HG03159 (cell line): ENCODE measurements around the gene CEPT1.
"Not testable (repeated sequence)": the region's sequence is repeated elsewhere in the genome, so short reads cannot be mapped to it uniquely, and the experiment has no call there.

ENCODE experiments used
- ATAC-seq: cut with Tn5 transposase; IDR thresholded peaks from one replicate; pipeline ENCODE4 v1.9.1; 2021; ENCODE audit warnings: mild to moderate bottlenecking, moderate library complexity; ENCODE audit not compliant: unreplicated experiment

Gene CEPT1

DNA sequence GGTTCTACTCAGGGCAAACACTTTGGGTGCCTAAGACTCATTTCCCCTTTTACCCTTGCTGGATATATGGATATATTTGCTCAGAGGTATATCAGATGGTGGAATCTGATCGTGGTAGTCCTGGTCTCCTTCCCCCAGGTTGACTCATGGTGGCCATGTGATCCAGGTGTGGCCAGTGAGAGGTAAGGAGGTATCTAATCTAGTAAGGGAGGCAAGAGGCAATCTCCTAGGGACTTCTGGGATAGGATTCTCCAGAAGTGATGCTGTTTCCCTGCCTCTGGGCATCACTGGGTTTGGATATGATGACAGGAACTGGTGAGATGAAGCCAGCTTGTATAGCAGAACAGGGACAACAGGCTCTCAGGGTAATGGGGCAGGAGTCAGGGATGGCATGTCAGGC, 68.9 kb downstream of the CEPT1 start:
- no peak for ATAC-seq

DNA sequence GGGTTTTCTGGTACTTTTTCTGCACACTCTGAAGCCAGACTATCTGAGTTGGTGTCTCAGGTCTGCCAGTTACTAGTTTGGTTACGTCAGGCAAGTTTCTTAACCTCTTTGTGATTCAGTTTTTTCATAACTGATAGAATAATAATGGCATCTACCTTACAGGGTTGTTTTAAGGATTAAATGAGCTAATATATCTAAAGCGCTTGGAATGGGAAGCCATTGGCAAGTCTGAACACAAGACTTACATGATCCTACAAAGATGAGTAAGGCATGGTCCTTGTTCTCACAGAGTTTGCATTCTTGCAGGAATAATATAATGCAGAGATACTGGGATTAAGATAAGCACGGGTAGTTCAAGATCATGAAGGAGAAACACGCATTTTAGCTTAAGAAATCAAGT, 69.6 kb downstream of the CEPT1 start:
- ATAC-seq = no peak

DNA sequence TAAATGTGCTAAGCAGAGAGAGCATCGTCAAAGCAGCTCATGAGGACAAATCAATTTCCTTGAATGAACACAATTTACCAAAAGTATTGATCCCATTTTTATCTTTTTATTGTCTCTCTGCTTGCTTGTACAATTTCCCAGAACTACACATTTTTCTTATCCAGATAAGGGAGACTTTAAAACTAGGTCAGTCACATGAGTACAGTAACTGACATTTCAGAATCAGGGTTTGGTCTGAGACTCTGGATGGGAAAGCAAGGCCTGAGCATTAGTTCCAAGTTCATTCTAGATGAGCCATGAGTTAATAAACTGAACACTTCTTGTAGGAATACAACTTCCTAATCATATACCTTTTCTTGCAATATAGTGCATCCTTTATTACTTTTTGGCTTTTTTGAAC, 71.9 kb downstream of the CEPT1 start:
- ATAC-seq = no peak

DNA sequence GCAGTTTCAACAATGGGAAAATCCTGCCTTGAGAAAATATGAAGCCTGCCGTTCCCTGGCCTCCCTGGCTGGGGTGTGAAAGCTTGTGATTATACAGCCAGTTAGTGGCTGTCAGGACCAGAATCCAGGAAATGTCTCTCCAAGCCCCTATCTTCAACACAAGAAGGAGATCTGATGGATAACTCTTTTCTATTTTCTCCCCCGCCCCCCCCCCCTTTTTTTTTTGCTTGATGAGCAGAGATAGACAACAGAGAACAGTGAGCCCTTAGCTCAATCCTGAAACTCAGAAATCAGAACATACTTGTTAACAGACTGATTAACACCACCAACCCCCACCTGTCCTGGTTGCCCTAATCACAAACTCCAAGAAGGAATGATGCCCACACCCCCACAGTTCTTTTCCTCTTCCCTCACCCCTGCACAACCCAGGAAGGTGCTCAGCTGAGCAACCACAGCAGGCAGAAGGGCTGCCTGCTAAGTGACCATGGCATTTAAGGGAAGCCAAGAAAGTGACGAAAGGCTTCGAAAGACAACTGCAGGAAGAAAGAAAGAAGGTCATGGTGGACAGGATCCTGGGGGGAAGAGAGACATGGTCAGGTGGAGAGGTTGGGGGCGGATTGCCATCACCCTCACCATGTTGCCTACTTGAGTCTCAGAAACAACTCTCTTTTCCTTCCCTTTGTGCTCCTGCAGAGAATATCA, 72.8 kb downstream of the CEPT1 start:
- no peak for ATAC-seq

DNA sequence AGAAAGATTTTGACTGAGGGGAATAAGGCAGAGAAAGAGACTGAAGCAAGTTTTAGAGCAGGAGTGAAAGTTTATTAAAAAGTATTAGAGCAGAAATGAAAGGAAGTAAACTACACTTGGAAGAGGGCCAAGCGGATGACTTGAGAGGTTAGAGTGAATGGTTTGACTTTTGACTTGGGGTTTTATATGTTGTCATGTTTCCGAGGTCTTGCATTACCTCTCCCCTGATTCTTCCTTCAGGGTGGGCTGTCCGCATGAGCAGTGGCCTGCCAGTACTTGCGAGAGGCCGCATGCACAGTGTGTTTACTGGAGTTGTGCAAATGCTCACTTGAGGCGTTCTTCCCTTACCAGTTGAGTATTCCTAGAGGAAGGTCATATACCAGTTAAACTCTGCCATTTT, 73.4 kb downstream of the CEPT1 start:
- no peak for ATAC-seq

DNA sequence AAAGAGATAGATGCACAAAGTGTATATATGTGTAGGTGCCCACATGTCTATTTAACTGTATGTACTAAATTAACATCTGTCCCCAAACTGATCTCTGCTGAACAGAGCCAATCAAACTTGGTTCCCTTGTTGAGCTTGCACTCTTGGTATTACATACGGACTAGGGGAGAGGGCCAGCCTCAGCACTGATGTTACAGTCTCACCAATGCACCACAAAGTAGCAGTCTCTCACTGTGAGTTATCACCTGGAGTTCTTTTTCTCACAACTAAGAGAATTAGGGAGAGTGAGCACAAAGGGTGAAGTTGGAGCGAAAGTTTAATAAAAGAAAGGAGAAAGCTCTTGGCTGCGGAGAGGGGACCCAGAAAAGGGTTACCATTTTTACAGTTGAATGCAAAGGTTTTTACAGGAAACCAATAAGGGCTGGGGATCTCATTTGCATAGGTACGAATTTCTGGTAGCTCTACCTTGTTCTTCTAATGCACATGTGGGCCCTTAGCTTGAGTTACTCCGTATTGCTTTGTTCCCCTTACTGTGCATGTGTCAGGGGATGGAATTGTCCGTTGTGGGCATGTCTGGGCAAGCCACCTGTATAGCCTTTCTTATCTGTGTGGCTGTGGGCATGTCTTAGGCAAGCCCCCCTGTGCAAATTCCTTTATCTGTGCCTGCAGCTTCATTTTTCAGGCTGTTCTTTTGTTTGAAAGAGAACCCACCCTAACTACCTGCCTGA, 74.2 kb downstream of the CEPT1 start:
- no peak for ATAC-seq

DNA sequence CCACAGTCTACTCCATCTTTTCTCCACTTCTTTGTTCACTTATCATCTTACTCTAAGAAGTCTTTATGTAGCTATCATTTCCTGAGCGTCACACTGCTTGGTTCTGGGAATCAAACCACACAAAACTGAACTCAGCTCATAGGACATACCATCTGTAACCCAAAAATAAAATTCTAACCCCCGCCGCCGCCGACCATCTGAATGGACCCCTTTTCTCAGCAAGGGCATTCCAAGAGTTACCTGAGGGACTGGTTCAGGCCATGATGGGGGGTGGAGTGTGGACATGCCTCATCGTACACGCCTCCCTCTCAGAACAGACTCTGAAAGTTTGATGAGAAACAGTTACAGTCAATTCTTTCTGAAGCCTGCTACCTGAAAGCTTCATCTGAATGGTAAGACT, 74.9 kb downstream of the CEPT1 start:
- no peak for ATAC-seq

DNA sequence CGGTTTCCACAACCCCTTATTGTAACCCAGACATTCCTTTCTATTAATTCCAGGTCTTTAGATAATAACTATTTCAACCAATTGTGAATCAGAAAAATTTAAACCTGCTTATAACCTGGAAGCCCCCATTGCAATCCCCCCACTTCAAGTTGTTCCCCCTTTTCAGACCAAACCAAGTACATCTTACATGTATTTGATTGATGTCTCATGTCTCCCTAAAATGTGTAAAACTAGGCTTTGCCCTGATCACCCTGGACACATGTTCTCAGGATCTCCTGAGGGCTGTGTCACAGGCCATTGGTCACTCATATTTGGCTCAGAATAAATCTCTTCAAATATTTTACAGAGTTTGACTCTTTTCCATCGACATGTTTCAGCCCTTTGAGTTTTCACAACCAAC, 75.3 kb downstream of the CEPT1 start:
- ATAC-seq = not testable (repeated sequence)

DNA sequence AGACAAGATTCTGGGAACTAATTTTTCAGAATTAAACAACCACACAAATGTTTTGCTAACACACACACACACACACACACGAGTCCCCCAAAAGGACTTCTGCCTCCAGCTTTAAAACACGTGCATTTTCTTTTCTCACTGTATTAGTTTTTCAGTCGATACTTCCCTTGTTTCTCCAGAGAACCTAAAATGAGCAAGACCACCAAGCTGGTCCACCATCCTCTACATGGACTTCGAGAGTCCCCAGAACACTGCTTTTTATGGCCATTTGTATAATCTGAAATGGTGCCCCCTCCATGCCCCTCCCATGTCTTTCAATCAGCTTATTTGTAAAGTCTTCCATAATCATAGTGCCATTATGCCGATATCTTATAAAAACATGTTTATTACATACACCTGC, 76.7 kb downstream of the CEPT1 start:
- no peak for ATAC-seq

DNA sequence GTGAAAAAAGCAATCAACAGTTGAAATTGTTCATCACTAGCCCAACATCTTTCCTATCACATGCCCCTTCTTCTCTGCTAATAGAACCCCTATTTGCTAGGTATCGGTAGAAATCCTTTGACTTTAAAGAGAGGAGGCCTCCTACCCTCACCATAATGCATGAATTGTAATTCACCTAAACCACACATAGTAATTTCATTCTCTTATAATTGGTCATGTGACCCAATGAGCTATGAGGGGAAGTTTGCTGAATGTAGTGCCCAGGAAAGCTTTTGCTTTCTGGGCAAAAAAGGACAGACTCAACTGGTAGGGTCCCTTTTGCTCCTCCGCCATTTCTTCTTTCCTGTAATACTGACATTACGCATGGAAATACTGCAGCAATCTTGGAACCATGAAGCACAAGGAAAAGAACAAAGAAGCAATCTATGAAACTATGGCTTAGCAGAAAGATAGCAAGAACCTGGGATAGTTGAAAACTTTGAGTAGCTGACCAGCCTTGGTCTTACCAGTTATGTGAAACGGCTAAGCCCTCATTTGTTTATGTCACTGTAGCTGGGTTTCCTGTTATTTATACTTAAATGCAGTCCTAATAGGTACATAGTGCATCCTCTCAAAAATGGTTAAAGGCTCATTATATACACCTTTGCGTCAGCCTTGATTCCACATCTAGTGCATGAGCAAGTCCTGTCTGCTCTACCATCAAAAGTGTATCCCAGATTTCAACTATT, 77.3 kb downstream of the CEPT1 start:
- no peak for ATAC-seq

DNA sequence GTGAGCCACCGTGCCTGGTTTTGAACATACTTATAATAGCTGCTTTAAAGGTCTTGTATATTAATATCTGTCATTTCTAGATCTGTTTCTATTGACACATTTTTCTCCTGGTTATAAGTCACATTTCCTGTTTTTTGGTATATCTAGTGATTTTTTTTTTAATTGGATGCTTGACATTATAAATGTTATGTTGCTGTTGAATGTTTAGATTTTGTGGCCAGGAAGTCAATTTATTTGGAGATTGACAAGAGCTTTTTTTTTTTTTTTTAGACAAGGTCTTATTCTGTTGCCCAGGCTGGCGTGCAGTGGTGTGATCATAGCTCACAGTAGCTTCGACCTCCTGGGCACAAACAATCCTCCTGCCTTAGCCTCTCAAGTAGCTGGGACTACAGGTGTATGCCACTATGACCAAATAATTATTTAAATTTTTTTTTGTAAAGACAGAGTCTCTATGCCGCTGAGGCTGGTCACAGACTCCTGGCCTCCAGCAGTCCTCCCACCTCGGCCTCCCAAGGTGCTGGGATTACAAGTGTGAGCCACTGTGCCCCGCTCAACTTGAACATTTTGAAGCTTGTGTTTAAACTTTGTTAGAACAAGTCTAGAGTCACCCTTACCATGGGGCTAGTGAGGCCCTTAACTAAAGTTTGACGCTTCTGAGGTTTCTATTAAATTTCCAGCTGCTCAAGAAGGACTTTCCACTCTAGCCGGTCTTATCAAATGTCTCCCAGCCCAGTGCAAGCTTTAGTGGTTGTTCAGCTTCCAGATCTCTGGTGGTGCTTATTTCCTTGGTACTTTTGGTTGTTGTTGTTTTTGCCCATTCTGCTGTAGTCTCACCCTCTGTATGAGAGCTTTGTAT, 78.9 kb downstream of the CEPT1 start:
- ATAC-seq = no peak

DNA sequence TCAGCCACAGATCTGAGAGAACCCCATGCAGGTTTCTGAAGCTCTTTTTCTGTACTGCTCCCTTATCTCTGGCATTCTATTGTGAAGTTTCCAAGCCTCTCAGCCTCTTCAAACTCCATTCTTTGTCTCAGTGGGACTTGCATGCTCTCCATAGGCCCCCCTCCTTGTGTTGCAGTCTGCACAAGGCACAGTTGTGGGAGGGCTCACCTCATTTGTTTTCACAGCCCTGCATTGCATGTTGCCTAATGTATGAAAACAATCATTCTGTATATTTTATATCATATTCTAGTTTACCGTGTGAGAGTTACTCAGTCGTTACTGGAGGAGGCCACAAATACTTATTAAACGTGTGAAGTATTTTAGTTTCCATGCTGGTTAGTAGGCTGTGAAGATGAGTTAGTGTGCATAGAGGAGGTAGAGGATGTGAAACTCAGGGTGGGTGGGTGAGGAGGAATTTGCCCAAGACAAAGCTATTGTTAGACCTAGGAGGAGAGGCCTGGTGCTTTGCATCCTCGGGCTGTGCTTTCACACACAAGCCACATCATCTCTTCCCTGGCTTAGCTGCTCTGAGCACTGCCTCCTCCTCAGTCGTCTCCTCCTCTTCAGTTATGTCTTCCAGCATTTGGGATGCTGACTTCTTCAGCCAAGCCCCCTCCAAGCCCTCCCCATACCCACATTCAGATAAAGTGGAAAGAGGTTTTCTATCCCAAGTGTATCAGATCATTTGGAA, 79.7 kb downstream of the CEPT1 start:
- peak; percentile 23 for ATAC-seq

DNA sequence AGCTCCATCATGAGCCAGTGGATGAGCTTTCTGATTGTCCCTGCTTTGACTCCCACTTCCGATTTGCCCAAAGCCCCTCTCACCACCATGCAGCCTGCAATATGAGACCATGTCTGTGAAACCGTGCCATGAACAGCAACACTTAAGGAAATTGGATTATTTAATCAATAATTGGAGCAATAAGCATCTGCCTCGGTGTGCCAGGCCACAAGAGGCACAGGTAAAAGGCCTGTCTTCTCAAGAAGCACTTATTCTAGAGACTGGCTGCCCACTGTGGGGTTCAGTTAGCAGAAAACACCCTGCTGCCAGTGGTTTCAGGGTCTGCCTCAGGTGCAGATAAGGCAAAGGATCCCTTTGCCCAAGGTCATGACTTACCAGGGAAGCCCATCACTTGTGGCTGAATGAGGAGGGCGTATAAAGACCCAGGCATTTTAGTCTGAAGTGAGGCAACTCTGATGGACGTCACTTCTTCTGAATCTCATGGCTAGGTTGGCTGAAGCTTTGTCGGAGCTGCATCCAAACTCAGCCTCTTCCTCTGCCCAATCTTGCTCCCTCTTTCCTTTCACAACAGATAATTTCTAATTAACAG, 80.4 kb downstream of the CEPT1 start:
- no peak for ATAC-seq

DNA sequence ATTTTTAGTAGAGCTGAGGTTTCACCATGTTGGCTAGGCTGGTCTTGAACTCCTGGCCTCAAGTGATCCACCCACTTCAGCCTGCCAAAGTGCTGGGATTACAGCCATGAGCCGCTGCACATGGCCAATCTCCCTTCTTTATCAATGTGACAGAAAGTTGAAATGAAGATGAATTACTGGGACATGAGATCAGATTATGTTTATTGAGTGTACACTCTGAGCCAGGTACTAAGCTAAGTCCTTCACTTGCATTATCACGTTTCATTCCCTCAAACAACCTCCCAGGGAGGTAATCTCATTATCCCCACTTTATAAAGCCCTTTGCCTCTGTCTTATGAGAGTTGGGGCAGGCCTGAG, 81.2 kb downstream of the CEPT1 start:
- no peak for ATAC-seq

DNA sequence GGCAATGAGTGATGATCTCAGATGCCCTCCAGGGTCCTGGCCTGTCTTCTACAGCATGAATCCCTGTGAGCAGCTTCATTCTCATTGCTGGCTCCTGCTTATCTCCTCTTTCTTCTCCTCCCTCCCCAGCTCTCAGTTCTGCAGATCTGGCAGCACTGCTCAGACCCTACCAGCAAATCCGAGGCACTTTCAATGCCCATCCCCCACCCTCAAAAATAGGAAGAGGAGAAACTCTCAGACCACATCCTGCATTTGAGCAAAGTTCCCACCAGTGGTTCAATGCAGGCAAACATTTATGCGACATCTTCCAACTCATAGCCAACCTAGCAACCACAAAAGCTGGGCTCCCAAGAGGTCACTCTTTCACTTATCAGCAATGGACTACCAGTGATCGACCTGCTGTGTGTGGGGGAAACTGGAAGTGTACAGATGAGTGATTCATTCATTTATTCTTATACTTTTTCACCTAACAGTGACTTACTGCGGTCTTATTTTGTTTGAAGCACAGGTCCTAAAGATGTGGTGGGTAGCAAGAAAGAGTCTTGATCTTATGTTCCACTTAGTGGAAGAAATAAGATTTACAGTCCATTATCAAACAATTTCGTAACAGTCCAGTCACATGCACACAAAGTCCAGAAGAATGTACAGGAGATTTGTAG, 81.7 kb downstream of the CEPT1 start:
- peak; percentile 50 for ATAC-seq

DNA sequence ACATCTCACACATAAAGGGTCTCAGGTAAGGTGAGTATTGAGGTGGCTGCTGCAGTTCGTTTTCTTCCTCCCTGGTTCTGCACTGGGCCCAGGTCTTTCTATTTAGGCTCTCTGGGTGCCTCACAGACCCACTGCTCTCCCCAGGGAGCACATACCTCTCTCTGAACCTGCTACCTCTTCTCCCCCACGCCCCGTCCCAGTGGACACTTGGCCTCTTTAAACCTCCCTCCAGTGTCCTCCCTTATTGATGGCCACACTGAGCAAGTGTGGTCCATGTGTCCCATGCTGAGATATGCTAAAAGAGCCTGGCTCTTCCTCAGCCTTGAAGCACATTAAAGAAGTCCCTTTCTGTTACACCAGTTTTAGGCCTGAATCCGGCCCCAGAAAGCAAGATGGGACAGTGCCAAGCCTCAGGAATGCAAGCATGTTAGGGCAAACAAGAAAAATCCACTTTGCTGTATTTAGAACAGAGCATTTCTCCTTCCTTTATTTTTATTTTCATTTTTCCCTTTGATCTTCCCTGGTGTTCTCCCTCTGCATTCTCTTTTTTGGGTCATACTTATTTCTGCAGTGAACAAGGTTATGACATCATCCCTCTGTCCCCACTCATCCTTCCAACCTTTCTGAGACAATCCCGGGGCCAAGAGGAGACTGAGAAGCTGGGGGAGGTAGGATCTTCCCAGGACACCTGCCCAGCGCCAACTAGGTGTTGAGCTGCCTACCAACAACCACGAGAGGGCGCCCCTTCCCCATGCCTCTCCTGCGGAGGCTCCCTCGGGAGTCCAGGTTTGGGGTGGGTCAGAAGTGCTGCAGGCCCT, 82.5 kb downstream of the CEPT1 start:
- ATAC-seq = peak; percentile 4

DNA sequence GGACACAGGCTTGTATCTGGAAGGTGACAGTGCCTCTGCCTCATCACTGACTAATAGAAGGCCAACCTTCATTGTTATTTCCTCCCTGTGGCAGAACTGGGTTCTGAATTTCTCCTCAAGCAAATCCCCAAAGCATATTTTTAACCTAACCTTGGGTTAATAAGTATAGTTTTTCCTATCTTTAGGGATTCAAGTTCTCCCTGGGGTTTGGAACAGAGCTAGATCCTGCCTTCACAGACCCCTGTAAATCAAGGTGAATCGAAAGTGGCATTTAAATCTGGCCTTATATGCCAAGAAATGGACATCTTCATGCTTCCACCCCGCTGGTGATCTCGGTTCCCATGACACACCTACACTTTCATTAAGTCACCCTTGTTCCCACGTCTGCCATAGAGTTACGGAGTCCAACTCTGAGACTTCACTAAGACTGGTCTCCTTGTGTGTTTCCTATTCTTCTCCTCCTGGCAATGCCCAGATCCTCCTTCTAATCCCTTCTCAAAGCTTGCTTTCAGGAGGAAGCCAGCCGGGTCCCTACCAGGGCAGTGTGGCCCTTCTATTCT, 83.2 kb downstream of the CEPT1 start:
- ATAC-seq = no peak

DNA sequence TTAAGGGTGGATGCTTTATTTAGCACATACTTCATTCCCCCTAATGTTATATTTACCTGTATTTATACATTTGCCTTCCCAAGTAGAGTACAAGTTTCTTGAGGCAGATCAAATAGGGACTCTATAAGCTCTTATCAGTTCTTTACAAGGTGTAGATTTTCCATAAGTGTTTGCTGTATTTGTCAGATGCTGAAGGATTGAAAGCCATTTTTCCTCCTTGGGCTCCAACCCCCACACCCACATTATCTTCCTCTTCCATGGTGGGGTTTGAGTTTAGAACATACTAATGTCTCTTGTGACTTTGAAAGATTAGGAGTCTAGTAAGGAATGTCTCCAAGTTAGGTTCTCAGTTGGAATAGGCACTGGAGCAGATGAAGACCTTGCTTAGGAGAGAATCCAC, 85.1 kb downstream of the CEPT1 start:
- no peak for ATAC-seq
